HS-5 (cell line): Measurements from ENCODE around the gene KCNG3.
"Not testable (repeated sequence)": the region's sequence is repeated elsewhere in the genome, so short reads cannot be mapped to it uniquely, and the experiment has no call there.

ENCODE experiments used
- DNase-seq: peaks from one replicate; pipeline ENCODE4 v3.0.0-alpha.2; 2012; ENCODE audit warnings: low read depth

The KCNG3 gene

DNA sequence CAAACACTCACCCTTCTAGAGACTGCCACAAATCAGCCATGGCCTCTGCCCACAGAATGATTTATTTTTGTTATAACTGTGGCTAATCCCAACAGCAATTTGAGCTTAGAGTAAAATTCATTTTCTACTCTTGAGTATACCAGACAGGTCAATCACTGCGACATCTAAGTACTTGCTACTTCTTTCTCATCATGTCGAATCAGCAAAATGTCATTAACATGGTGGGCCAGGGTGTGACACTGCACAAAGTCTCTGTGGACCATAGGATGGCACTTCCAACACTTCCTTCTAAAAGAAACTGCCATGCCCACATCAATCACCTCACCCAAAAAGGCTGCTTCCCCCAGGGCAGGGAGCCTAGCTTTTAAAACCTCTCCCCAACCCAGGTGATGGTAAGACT, 64.4 kb downstream of the KCNG3 start:
- no peak for DNase-seq

GRCh38 chr2:42425697-42426096, 68.1 kb downstream of the KCNG3 start:
- DNase-seq: no peak

DNA sequence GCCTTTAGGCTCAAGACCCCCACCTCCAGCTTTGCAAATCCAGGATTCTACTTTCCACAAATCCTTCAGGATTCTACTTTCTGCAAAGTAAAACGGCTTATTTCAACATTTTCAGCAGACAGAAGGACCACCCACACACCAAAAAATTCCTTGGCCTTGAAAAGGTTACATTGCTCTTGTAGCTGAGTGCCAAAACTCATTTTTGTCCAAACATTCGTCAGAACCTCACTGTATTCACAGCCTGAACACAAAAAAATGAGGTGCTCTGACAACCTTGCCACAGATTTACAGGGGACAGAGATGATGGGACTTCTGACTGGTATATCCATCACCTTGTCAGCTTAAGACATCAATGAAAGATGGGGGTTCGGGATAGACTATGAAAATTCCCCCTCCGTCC, 69.7 kb downstream of the KCNG3 start:
- no peak for DNase-seq

DNA sequence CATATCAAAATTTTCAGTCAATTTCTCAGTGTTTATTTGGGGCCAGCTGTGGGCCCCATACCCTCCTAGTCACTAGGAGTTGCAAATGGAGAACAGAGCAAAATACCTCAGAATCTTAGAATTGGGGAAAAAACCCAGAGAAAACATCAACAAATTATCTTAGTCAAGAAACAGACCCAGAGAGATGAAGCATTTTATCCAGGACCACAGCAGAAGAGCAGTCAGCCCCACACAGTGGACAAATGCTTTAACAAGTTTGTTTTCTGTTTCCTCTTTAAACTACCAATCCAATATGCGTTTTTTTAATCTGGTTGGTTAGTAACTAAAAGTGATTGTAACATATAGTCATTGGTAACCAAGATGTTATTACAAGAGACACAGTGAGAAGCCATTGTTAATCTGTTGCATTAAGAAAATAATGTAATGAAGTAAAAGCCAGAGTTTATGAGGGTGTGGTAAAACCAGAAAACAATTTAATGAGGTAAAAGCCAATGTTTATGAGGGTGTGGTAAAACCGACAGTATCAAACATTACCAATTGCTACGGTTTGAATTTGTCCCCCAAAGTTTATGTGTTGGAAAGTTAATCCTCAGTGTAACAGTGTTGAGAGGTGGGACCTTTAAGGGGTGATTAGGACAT, 72.1 kb downstream of the KCNG3 start:
- no peak for DNase-seq

DNA sequence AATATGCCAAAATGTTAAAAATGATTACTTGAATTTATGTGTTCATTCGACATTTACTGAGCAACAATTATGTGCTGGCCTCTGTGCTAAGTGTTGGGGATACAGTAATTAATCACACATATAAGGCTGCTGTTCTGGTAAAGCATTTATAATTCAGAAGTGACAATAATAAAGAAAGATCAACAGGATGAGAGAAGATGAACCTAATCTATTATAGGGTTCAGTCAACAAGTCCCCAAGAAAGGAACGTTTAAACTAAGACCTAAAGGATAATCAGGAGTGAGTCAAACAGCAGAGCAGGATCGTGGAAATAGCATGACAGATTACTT, 72.7 kb downstream of the KCNG3 start:
- DNase-seq: no peak

- DNase-seq: no peak
These were observed 79.1 kb downstream of the KCNG3 start for GRCh38 chr2:42414648-42415047.

- DNase-seq: no peak
These were observed 79.6 kb downstream of the KCNG3 start for GRCh38 chr2:42414158-42414557.

DNA sequence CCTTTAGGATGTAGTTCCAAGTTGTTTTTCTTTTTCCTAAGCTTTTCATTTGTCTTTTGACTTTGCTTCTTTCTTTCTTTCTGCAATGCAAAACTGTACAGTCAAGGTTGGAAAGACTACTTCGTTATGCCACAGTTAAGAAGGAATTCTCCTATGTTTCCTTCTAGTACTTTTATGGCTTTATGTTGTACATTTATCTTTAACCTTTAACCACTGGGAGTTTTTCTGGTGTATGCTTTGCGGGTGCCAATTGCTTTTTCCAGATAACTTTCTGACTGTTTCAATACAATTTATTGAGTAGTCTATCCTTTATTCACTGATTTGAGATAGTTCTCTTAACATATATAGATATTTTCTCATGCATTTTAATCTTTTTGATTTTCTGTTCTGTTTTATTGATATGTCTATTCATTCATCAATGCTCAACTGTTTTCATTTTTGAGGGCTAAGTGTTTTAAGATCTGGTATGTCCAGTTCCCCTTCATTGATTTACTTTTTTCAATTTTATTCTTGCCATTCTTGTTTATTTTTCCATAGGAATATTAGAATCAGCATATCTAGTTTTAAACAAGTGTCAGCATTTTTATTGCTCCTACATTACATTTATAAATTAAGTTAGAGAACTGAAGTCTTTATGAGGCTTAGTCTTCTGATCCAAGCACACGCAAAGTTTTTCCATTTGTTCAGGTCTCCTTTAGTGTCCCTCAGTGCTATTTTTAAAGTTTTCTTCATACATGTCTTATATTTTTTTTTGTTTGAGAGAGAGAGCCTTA, 82.9 kb downstream of the KCNG3 start:
- no peak for DNase-seq

DNA sequence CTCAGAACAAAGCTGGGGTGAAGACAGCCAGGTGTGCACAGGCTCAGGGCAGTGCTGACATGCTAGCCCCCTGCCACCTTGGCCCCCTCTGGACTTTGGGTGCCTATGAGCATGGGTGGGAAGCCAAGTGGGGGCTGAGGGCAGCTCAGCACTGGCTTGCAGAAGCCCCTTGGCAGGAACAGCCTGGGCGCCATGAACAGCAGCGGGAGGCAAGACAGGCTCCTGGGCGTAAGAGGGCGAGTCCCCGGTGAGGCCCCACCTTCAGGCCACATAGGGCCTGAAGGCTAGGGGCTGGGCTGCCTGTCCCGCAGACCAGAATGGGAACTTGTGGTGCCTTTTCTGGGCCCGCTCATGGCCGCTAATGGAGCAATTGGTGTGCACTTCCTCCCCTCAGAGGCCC, 85.8 kb downstream of the KCNG3 start:
- DNase-seq: no peak

DNA sequence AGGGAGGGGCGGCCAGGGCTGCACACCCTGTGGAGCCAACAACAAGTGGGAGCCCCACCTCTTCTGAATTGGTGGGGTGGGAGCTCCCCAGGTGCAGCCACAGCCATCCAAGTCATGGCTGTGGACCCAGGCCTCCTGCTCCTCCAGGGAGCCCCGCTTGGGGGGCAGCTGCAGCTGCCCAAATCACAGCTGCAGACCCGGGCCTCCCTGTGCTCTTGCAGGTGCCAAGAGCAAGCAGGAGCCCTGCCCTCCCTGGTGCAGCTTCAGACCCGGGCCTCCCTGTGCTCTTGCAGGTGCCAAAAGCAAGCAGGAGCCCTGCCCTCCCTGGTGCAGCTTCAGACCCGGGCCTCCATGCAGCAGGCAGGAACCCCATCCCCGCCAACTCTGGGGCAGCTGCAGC, 86.3 kb downstream of the KCNG3 start:
- no peak for DNase-seq

GRCh38 chr2:42404676-42405075, 89.1 kb downstream of the KCNG3 start:
- no peak for DNase-seq

- DNase-seq: no peak
These were observed 92.0 kb downstream of the KCNG3 start for GRCh38 chr2:42401773-42402172.

GRCh38 chr2:42398052-42398451, 95.7 kb downstream of the KCNG3 start:
- not testable (repeated sequence) for DNase-seq

DNA sequence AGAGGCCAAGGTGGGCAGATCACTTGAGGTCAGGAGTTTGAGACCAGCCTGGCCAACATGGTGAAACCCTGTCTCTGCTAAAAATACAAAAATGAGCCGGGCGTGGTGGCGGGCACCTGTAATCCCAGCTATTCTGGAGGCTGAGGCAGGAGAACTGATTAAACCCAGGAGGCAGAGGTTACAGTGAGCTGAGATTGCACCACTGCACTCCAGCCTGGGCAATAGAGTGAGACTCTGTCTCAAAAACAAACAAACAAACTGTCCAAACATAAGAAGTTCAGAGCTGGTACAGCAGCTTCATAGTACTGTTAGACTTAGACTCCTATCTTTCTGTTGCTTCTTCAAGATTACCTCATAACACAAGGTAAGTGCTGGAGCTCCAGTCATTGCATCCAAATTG, 100.5 kb downstream of the KCNG3 start:
- not testable (repeated sequence) for DNase-seq

- DNase-seq: no peak
These were observed 101.6 kb downstream of the KCNG3 start for GRCh38 chr2:42392191-42392590.
